Ishikawa (cell line): Measurements from ENCODE around the gene PKNOX2.

ENCODE experiments used
- CEBPB ChIP-seq: IDR thresholded peaks from 2 replicates; pipeline ENCODE4 v1.6.1; 2012
- CREB1 ChIP-seq: IDR thresholded peaks from 2 replicates; pipeline ENCODE4 v1.6.1; 2012; ENCODE audit warnings: low read depth
- EGR1 ChIP-seq: IDR thresholded peaks from 2 replicates; pipeline ENCODE4 v1.6.1; 2012
- EP300 ChIP-seq: IDR thresholded peaks from 2 replicates; pipeline ENCODE4 v1.6.1; 2012; ENCODE audit warnings: borderline replicate concordance
- FOXM1 ChIP-seq: IDR thresholded peaks from 2 replicates; pipeline ENCODE4 v1.6.1; 2012; ENCODE audit warnings: low read depth, borderline replicate concordance
- MAX ChIP-seq: IDR thresholded peaks from 2 replicates; pipeline ENCODE4 v1.6.1; 2012
- NFIC ChIP-seq: IDR thresholded peaks from 2 replicates; pipeline ENCODE4 v1.6.1; 2012
- RAD21 ChIP-seq: IDR thresholded peaks from 2 replicates; pipeline ENCODE4 v1.6.1; 2012; ENCODE audit warnings: low read depth
- REST ChIP-seq: IDR thresholded peaks from 2 replicates; pipeline ENCODE4 v1.6.1; 2012; ENCODE audit warnings: low read depth, mild to moderate bottlenecking
- TAF1 ChIP-seq: IDR thresholded peaks from 2 replicates; pipeline ENCODE4 v1.6.1; 2012; ENCODE audit warnings: low read depth, mild to moderate bottlenecking
- TCF12 ChIP-seq: IDR thresholded peaks from 2 replicates; pipeline ENCODE4 v1.6.1; 2012; ENCODE audit warnings: low read depth
- TEAD4 ChIP-seq: IDR thresholded peaks from 2 replicates; pipeline ENCODE4 v1.6.1; 2012
- USF1 ChIP-seq: IDR thresholded peaks from 2 replicates; pipeline ENCODE4 v1.6.1; 2012
- YY1 ChIP-seq: IDR thresholded peaks from 2 replicates; pipeline ENCODE4 v1.6.1; 2012; ENCODE audit warnings: low read depth
- ZBTB7A ChIP-seq: IDR thresholded peaks from 2 replicates; pipeline ENCODE4 v1.6.1; 2012; ENCODE audit warnings: low read depth

PKNOX2 gene

GRCh38 chr11:125155767-125156166, 8.8 kb upstream of the PKNOX2 start:
- no peak for TF ChIP-seq CEBPB
- no peak for TF ChIP-seq TEAD4
- no peak for TF ChIP-seq EP300
- TF ChIP-seq MAX, result no peak
- TF ChIP-seq ZBTB7A, result no peak
- TF ChIP-seq CREB1, result no peak
- no peak for TF ChIP-seq USF1
- no peak for TF ChIP-seq YY1
- no peak for TF ChIP-seq TCF12
- TF ChIP-seq RAD21, result no peak
- TF ChIP-seq NFIC, result no peak
- TF ChIP-seq FOXM1, result no peak
- no peak for TF ChIP-seq REST

- TF ChIP-seq CREB1, result no peak
- TF ChIP-seq TEAD4, result no peak
- no peak for TF ChIP-seq USF1
- TF ChIP-seq YY1, result no peak
- no peak for TF ChIP-seq FOXM1
- no peak for TF ChIP-seq EGR1
- TF ChIP-seq NFIC, result no peak
- no peak for TF ChIP-seq REST
- TF ChIP-seq CEBPB, result no peak
- TF ChIP-seq ZBTB7A, result no peak
- no peak for TF ChIP-seq TAF1
Observed at GRCh38 chr11:125156346-125157117, 8.0 kb upstream of the PKNOX2 start.

GRCh38 chr11:125157118-125157733, 7.3 kb upstream of the PKNOX2 start:
- TF ChIP-seq CEBPB, result no peak
- TF ChIP-seq CREB1, result no peak

GRCh38 chr11:125157953-125158680, 6.4 kb upstream of the PKNOX2 start:
- no peak for TF ChIP-seq CEBPB
- TF ChIP-seq NFIC, result peak; percentile 46

- TF ChIP-seq CEBPB (no peak), TAF1 (no peak)
Observed at GRCh38 chr11:125162743-125163142, 1.8 kb upstream of the PKNOX2 start.

- TF ChIP-seq USF1 (no peak), NFIC (no peak), REST (no peak), TAF1 (no peak), TEAD4 (no peak), CEBPB (no peak), EP300 (no peak)
Observed at GRCh38 chr11:125163431-125164063, 1.0 kb upstream of the PKNOX2 start.
